OCI-LY1 (cell line): ENCODE results near the gene TBC1D22B.
A peak's percentile ranks its signal among the peaks of the same experiment; 100 is the strongest.

Experiments used
- H2AFZ ChIP-seq: fragments of 200-600 bp; sonication (generic), shearing (Covaris generic); 2 replicates; pipeline ENCODE4 v1.6.0; 2014; ENCODE audit warnings: antibody characterized with exemption, mild to moderate bottlenecking, low read length
- H3F3A ChIP-seq: fragments of 200-600 bp; sonication (generic), shearing (Covaris generic); 2 replicates; pipeline ENCODE4 v1.6.0; 2014; ENCODE audit warnings: mild to moderate bottlenecking, antibody characterized with exemption, low read length, moderate library complexity; ENCODE audit not compliant: insufficient read depth
- H3K27ac ChIP-seq: fragments of 200-600 bp; sonication (generic); 2 replicates; pipeline ENCODE4 v1.5.1; 2014; ENCODE audit warnings: low read length, mixed run types, mild to moderate bottlenecking, low read depth; ENCODE audit not compliant: poor library complexity, severe bottlenecking
- H3K27me3 ChIP-seq: fragments of 200-600 bp; sonication (generic); 2 replicates; pipeline ENCODE4 v1.6.0; 2014; ENCODE audit warnings: antibody characterized with exemption, mild to moderate bottlenecking, low read length, moderate library complexity; ENCODE audit not compliant: insufficient read depth
- H3K36me3 ChIP-seq: fragments of 200-600 bp; sonication (generic); 2 replicates; pipeline ENCODE4 v1.6.1; 2014; ENCODE audit warnings: mild to moderate bottlenecking, antibody characterized with exemption, low read length, moderate library complexity, mixed read lengths; ENCODE audit not compliant: insufficient read depth
- H3K4me1 ChIP-seq: fragments of 200-600 bp; sonication (generic); 2 replicates; pipeline ENCODE4 v1.5.1; 2014; ENCODE audit warnings: mild to moderate bottlenecking, low read length, moderate library complexity; ENCODE audit not compliant: insufficient read depth, severe bottlenecking
- H3K4me2 ChIP-seq: fragments of 200-600 bp; sonication (generic), shearing (Covaris generic); 2 replicates; pipeline ENCODE4 v1.6.1; 2014; ENCODE audit warnings: low read length
- H3K4me3 ChIP-seq: fragments of 200-600 bp; sonication (generic); 2 replicates; pipeline ENCODE4 v1.5.1; 2014; ENCODE audit warnings: low read length, low read depth, mild to moderate bottlenecking, mixed read lengths; ENCODE audit not compliant: poor library complexity, severe bottlenecking
- H3K79me2 ChIP-seq: fragments of 200-600 bp; shearing (Covaris generic); 2 replicates; pipeline ENCODE4 v1.6.1; 2016; ENCODE audit warnings: mixed run types, low read length, mixed read lengths; ENCODE audit not compliant: insufficient read depth
- H3K9ac ChIP-seq: fragments of 200-600 bp; sonication (generic), shearing (Covaris generic); 2 replicates; pipeline ENCODE4 v1.6.1; 2014; ENCODE audit warnings: mild to moderate bottlenecking, low read length, mixed read lengths
- H3K9me2 ChIP-seq: fragments of 200-600 bp; sonication (generic), shearing (Covaris generic); 2 replicates; pipeline ENCODE4 v1.6.1; 2014; ENCODE audit warnings: low read depth, mild to moderate bottlenecking, low read length, mixed read lengths
- H3K9me3 ChIP-seq: fragments of 200-600 bp; shearing (Covaris generic); 2 replicates; pipeline ENCODE4 v1.6.1; 2014; ENCODE audit warnings: low read length, mixed read lengths
- H4K20me1 ChIP-seq: fragments of 200-600 bp; sonication (generic), shearing (Covaris generic); 2 replicates; pipeline ENCODE4 v1.6.0; 2016; ENCODE audit warnings: mild to moderate bottlenecking, low read length; ENCODE audit not compliant: insufficient read depth
- EZH2 ChIP-seq: fragments of 200-600 bp; sonication (generic), shearing (Covaris generic); IDR thresholded peaks from 2 replicates; pipeline ENCODE4 v1.8.0; 2017; ENCODE audit warnings: borderline replicate concordance, mixed run types, mild to moderate bottlenecking, antibody characterized with exemption, low read length, moderate library complexity, mixed read lengths
- TF ChIP-seq, protein P1 (sequence below): fragments of 200-600 bp; sonication (generic), shearing (Covaris generic); IDR thresholded peaks from 2 replicates; pipeline ENCODE4 v1.5.1; 2017; ENCODE audit warnings: mild to moderate bottlenecking, antibody characterized with exemption, low read length, moderate library complexity, mixed read lengths

Gene TBC1D22B

GRCh38 chr6:37218061-37218460 is 39.5 kb upstream of the TBC1D22B start:
- no peaks in the 10 kb centered on the region for H3K27me3 ChIP-seq
- no peaks in the 10 kb centered on the region for H3K79me2 ChIP-seq
- H2AFZ ChIP-seq: no peak overlapping the region
- H3K4me2 ChIP-seq: no peak overlapping the region
- no peaks in the 10 kb centered on the region for H3F3A ChIP-seq
- no peaks in the 10 kb centered on the region for H3K36me3 ChIP-seq
- no peaks in the 10 kb centered on the region for H4K20me1 ChIP-seq
- TF ChIP-seq, protein P1, sequence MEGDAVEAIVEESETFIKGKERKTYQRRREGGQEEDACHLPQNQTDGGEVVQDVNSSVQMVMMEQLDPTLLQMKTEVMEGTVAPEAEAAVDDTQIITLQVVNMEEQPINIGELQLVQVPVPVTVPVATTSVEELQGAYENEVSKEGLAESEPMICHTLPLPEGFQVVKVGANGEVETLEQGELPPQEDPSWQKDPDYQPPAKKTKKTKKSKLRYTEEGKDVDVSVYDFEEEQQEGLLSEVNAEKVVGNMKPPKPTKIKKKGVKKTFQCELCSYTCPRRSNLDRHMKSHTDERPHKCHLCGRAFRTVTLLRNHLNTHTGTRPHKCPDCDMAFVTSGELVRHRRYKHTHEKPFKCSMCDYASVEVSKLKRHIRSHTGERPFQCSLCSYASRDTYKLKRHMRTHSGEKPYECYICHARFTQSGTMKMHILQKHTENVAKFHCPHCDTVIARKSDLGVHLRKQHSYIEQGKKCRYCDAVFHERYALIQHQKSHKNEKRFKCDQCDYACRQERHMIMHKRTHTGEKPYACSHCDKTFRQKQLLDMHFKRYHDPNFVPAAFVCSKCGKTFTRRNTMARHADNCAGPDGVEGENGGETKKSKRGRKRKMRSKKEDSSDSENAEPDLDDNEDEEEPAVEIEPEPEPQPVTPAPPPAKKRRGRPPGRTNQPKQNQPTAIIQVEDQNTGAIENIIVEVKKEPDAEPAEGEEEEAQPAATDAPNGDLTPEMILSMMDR: no peak
- no peak for TF ChIP-seq EZH2
- H3K27ac ChIP-seq: no peak overlapping the region
- H3K9me3 ChIP-seq: no peaks in the 10 kb centered on the region
- H3K9ac ChIP-seq: no peak overlapping the region
- H3K4me3 ChIP-seq: no peak overlapping the region
- peaks cover 14% of the 10 kb centered on the region for H3K4me1 ChIP-seq
- no peaks in the 10 kb centered on the region for H3K9me2 ChIP-seq

DNA sequence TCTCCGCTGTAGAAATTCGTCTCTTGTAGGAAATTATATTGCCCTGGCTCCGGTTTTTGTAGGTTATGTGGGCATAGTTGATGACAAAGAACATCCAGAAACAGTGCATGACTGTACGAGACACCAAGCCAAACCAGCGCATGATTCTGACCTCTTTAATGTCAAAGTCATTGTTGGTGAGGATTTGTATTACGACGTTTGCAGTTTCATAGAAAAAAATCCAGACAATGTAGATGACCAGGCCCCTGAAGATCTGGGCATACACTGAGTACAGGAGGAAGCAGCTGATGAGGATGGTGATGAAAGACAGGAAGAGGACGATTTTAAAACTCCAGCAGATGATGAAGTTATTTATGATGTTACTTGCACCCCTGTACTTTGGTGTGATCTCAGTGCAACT is 39.1 kb upstream of the TBC1D22B start:
- Histone ChIP-seq H3K36me3 (no peaks in the 10 kb centered on the region), H3K4me3 (no peak overlapping the region), H3K79me2 (no peaks in the 10 kb centered on the region), H3F3A (no peaks in the 10 kb centered on the region), H3K4me2 (no peak overlapping the region), H3K4me1 (peaks cover 16% of the 10 kb centered on the region), H3K9me3 (no peaks in the 10 kb centered on the region), H3K9ac (no peak overlapping the region), H4K20me1 (no peaks in the 10 kb centered on the region), H3K9me2 (no peaks in the 10 kb centered on the region), H2AFZ (no peak overlapping the region), H3K27me3 (no peaks in the 10 kb centered on the region), H3K27ac (no peak overlapping the region)
- TF ChIP-seq, protein P1: no peak
- no peak for TF ChIP-seq EZH2

- Histone ChIP-seq H3K4me2 (peak overlapping the region; percentile 79), H3K27ac (no peak overlapping the region), H3K9me3 (no peaks in the 10 kb centered on the region), H3K9me2 (no peaks in the 10 kb centered on the region), H4K20me1 (no peaks in the 10 kb centered on the region), H3K4me1 (peaks cover 16% of the 10 kb centered on the region), H3K27me3 (no peaks in the 10 kb centered on the region), H3F3A (no peaks in the 10 kb centered on the region), H3K36me3 (no peaks in the 10 kb centered on the region), H2AFZ (0 out of 2 replicates have a peak overlapping the region, but pooled peaks have one; percentile 11), H3K79me2 (no peaks in the 10 kb centered on the region), H3K9ac (peak overlapping the region; percentile 40; the same call in 1 of the 2 replicates), H3K4me3 (peak overlapping the region; percentile 67)
- no peak for TF ChIP-seq EZH2
- TF ChIP-seq, protein P1: no peak
Observed at GRCh38 chr6:37221585-37222124, 35.9 kb upstream of the TBC1D22B start.
